WI38 (cell line): ENCODE measurements around the gene ANKRD7.
"Not testable (repeated sequence)": the region's sequence is repeated elsewhere in the genome, so short reads cannot be mapped to it uniquely, and the experiment has no call there.

Experiments used
- H3K4me3 ChIP-seq: 2 replicates; pipeline ENCODE4 v1.5.1; 2011; ENCODE audit warnings: low read depth, mild to moderate bottlenecking, control low read depth, low read length
- CTCF ChIP-seq: IDR thresholded peaks from 2 replicates; pipeline ENCODE4 v1.5.1; 2012; ENCODE audit warnings: low read depth, mild to moderate bottlenecking, control low read depth, low read length

Gene ANKRD7

GRCh38 chr7:118239014-118239413 is 14.5 kb downstream of the ANKRD7 start:
- H3K4me3 ChIP-seq: no peak overlapping the region
- no peak for TF ChIP-seq CTCF

GRCh38 chr7:118240320-118240719 is 15.8 kb downstream of the ANKRD7 start:
- not testable (repeated sequence) for H3K4me3 ChIP-seq

- H3K4me3 ChIP-seq: no peak overlapping the region
- TF ChIP-seq CTCF: no peak
Measured at GRCh38 chr7:118243695-118244094, 19.2 kb downstream of the ANKRD7 start.

- no peak for TF ChIP-seq CTCF
- H3K4me3 ChIP-seq: no peak overlapping the region
Measured at GRCh38 chr7:118245267-118246040, 20.9 kb downstream of the ANKRD7 start.

DNA sequence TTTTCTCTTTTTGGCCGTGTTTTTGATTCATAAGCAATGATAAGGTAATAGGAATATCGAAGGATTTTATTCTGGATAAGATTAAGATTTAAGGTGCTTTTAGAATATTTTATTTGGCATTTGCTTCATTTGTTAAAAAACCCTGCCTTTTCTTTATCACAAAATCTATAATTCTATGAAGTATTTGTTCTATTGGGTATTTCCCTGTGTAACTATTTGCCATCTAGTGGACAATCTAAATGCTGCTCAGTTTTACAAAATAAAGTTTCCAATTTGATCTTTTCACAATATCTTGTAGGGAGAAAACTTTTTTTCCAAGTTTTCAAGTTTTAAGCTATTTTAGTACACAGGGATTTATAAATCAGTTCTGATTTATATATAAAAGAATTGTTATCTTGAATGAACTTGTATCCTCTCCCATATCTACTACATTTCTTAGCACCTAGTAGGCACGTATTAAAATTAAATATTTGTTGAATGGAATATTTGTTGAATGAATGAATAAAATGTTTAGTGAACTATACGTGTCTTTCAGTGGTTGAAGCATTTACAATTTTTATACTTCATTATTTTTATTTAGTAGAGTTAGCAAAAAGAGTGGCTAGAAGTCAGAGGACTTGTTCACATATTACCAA is 26.5 kb downstream of the ANKRD7 start:
- TF ChIP-seq CTCF: no peak
- H3K4me3 ChIP-seq: no peak overlapping the region

- no peak overlapping the region for H3K4me3 ChIP-seq
- TF ChIP-seq CTCF: no peak
Measured at GRCh38 chr7:118252087-118252486, 27.6 kb downstream of the ANKRD7 start.

- no peak overlapping the region for H3K4me3 ChIP-seq
- TF ChIP-seq CTCF: no peak
Measured at GRCh38 chr7:118259115-118259514, 34.6 kb downstream of the ANKRD7 start.
